HCT116 (cell line): ENCODE results near the gene SYCP2. TPM values are rescaled to one million over a fixed set of nuclear protein-coding genes. Genes with fewer than 3 reads are reported as not detected.

Experiments
- ATAC-seq: fragments of 200-7000 bp; cut with Tn5 transposase; 2 replicates; pipeline ENCODE4 v1.9.1; 2020; ENCODE audit warnings: mild to moderate bottlenecking, moderate library complexity
- BruUV-seq: library from RNA; stranded (reverse); fragments of 400-500 nt; replicated peaks from 2 replicates; lab custom pipeline; 2021; lab: Mats Ljungman, UMichigan
- CTCF ChIA-PET: fragments of 300-600 bp; sonication (Branson Sonifier 250); formaldehyde crosslinking; loops from one replicate; lab custom pipeline; 2021; ENCODE audit warnings: antibody characterized with exemption; lab: Charles Lee
- POLR2A ChIA-PET: fragments of 300-600, 350-600 bp; sonication (Branson Sonifier 250); formaldehyde crosslinking; loops from one replicate; lab custom pipeline; 2021; ENCODE audit warnings: antibody characterized with exemption; lab: Charles Lee
- RAD21 ChIA-PET, 2 experiments: fragments of 300-600 bp; sonication (Branson Sonifier 250); formaldehyde crosslinking; loops; one replicate each; lab custom pipeline; 2023; ENCODE audit warnings: low total read pairs in 2 of 2; ENCODE audit not compliant: uncharacterized antibody in 2 of 2, unreplicated experiment in 2 of 2, low non-redundant PET in 1 of 2; lab: Charles Lee
- DNase-seq: peaks from one replicate; pipeline ENCODE4 v3.0.0-alpha.2; 2010; ENCODE audit warnings: low read depth, low spot score
- H2AFZ ChIP-seq: fragments of 200-600 bp; shearing (Covaris generic), sonication (generic); 2 replicates; pipeline ENCODE4 v1.6.1; 2017; ENCODE audit warnings: low read depth, mixed run types, mixed read lengths, antibody characterized with exemption, low read length; ENCODE audit not compliant: poor library complexity, severe bottlenecking
- H3K27ac ChIP-seq: 2 replicates; pipeline ENCODE4 v1.5.1; 2012; ENCODE audit warnings: low read depth, low read length
- H3K27me3 ChIP-seq: fragments of 200-600 bp; sonication (generic); 2 replicates; pipeline ENCODE4 v1.6.1; 2016; ENCODE audit warnings: mixed run types, low read length, mixed read lengths; ENCODE audit not compliant: insufficient read depth
- H3K36me3 ChIP-seq, 2 experiments: fragments of 200-500 bp in 1 of 2; fragments of 200-600 bp in 1 of 2; sonication (Bioruptor generic) in 1 of 2; sonication (generic) in 1 of 2; 2 replicates each; pipeline versions ENCODE4 v1.5.1 to v1.6.1; 2014 to 2016; ENCODE audit warnings: low read length in 2 of 2, inconsistent platforms in 1 of 2, mixed read lengths in 1 of 2, mixed run types in 1 of 2; ENCODE audit not compliant: insufficient read depth in 2 of 2, control insufficient read depth in 1 of 2
- H3K4me1 ChIP-seq, 2 experiments: fragments of 200-600 bp in 1 of 2; sonication (generic) in 1 of 2; 2 replicates each; pipeline versions ENCODE4 v1.5.1 to v1.6.1; 2012 to 2017; ENCODE audit warnings: low read length in 2 of 2, inconsistent platforms in 1 of 2, mild to moderate bottlenecking in 1 of 2, mixed read lengths in 1 of 2, mixed run types in 1 of 2, moderate library complexity in 1 of 2; ENCODE audit not compliant: insufficient read depth in 2 of 2, control insufficient read depth in 1 of 2
- H3K4me2 ChIP-seq: fragments of 200-600 bp; sonication (generic); 2 replicates; pipeline ENCODE4 v1.6.1; 2017; ENCODE audit warnings: mixed run types, low read length, mixed read lengths
- H3K4me3 ChIP-seq, 2 experiments: fragments of 200-600 bp in 1 of 2; sonication (generic) in 1 of 2; replicated peaks in 1 of 2; 2 replicates each; pipeline ENCODE4 v1.5.1; 2011 to 2016; ENCODE audit warnings: low read length in 2 of 2, control low read depth in 1 of 2, low read depth in 1 of 2, mild to moderate bottlenecking in 1 of 2, mixed read lengths in 1 of 2, mixed run types in 1 of 2
- H3K79me2 ChIP-seq: fragments of 200-600 bp; sonication (generic); 2 replicates; pipeline ENCODE4 v1.6.1; 2017; ENCODE audit warnings: mild to moderate bottlenecking, mixed run types, low read length, moderate library complexity, mixed read lengths; ENCODE audit not compliant: insufficient read depth
- H3K9ac ChIP-seq: fragments of 200-600 bp; sonication (generic); 2 replicates; pipeline ENCODE4 v1.6.1; 2016; ENCODE audit warnings: low read length, mixed read lengths
- H3K9me2 ChIP-seq: fragments of 200-600 bp; sonication (generic), shearing (Covaris generic); 2 replicates; pipeline ENCODE4 v1.6.1; 2017; ENCODE audit warnings: mixed run types, mild to moderate bottlenecking, moderate library complexity; ENCODE audit not compliant: insufficient read depth
- H3K9me3 ChIP-seq, 2 experiments: fragments of 200-500 bp in 1 of 2; fragments of 200-600 bp in 1 of 2; sonication (Bioruptor generic) in 1 of 2; sonication (generic) in 1 of 2; 2 replicates each; pipeline ENCODE4 v1.6.1; 2014 to 2017; ENCODE audit warnings: low read length in 2 of 2, mixed read lengths in 2 of 2, inconsistent platforms in 1 of 2, low read depth in 1 of 2, mild to moderate bottlenecking in 1 of 2, mixed run types in 1 of 2, moderate library complexity in 1 of 2; ENCODE audit not compliant: control insufficient read depth in 1 of 2, insufficient read depth in 1 of 2
- H4K20me1 ChIP-seq: fragments of 200-600 bp; sonication (generic), shearing (Covaris generic); 2 replicates; pipeline ENCODE4 v1.6.1; 2017; ENCODE audit warnings: mixed run types, mild to moderate bottlenecking, moderate library complexity; ENCODE audit not compliant: insufficient read depth
- CEBPB ChIP-seq: IDR thresholded peaks from 2 replicates; pipeline ENCODE4 v1.6.1; 2012; ENCODE audit warnings: low read depth
- CTCF ChIP-seq, 3 experiments: fragments of 200-600 bp in 1 of 3; sonication (generic) in 1 of 3; IDR thresholded peaks in 2 of 3; conservative IDR thresholded peaks in 1 of 3; 2 replicates each; pipeline ENCODE4 v1.5.1; 2012 to 2017; ENCODE audit warnings: low read depth in 2 of 3, low read length in 2 of 3, antibody characterized with exemption in 1 of 3, borderline replicate concordance in 1 of 3, control low read depth in 1 of 3, mild to moderate bottlenecking in 1 of 3, mixed read lengths in 1 of 3, mixed run types in 1 of 3, moderate library complexity in 1 of 3; ENCODE audit not compliant: insufficient read depth in 1 of 3
- ELF1 ChIP-seq: IDR thresholded peaks from 2 replicates; pipeline ENCODE4 v1.6.1; 2012; ENCODE audit warnings: low read depth, borderline replicate concordance
- EZH2 ChIP-seq: fragments of 200-600 bp; sonication (generic); IDR thresholded peaks from 2 replicates; pipeline ENCODE4 v1.6.1; 2017; ENCODE audit warnings: antibody characterized with exemption, mixed run types
- EZH2phosphoT487 ChIP-seq: fragments of 200-600 bp; IDR thresholded peaks from 2 replicates; pipeline ENCODE4 v1.6.1; 2018; ENCODE audit warnings: antibody characterized with exemption, borderline replicate concordance
- FOSL1 ChIP-seq: IDR thresholded peaks from 2 replicates; pipeline ENCODE4 v1.6.1; 2012; ENCODE audit warnings: low read depth
- JUND ChIP-seq: IDR thresholded peaks from 2 replicates; pipeline ENCODE4 v1.6.1; 2012
- MAX ChIP-seq: IDR thresholded peaks from 2 replicates; pipeline ENCODE4 v1.6.1; 2012
- POLR2A ChIP-seq: IDR thresholded peaks from 2 replicates; pipeline ENCODE4 v1.7.0; 2011; ENCODE audit warnings: borderline replicate concordance; ENCODE audit not compliant: insufficient read depth, insufficient read length; ENCODE audit errors: extremely low read depth
- POLR2AphosphoS5 ChIP-seq: IDR thresholded peaks from 2 replicates; pipeline ENCODE4 v1.6.1; 2011; ENCODE audit warnings: mild to moderate bottlenecking, low read depth, low read length, moderate library complexity
- RAD21 ChIP-seq: IDR thresholded peaks from 2 replicates; pipeline ENCODE4 v1.6.1; 2012; ENCODE audit warnings: low read depth, mild to moderate bottlenecking
- REST ChIP-seq: IDR thresholded peaks from 2 replicates; pipeline ENCODE4 v1.6.1; 2012; ENCODE audit warnings: low read depth
- SIN3A ChIP-seq: IDR thresholded peaks from 2 replicates; pipeline ENCODE4 v1.6.1; 2012; ENCODE audit warnings: low read depth
- SRF ChIP-seq: IDR thresholded peaks from 2 replicates; pipeline ENCODE4 v1.6.1; 2012; ENCODE audit warnings: low read depth
- YY1 ChIP-seq: IDR thresholded peaks from 2 replicates; pipeline ENCODE4 v1.6.1; 2011; ENCODE audit warnings: low read length, low read depth, moderate library complexity, mild to moderate bottlenecking; ENCODE audit not compliant: insufficient replicate concordance; ENCODE audit errors: extremely low read depth
- ZNF274 ChIP-seq: fragments of 200-500 bp; sonication (Bioruptor generic); IDR thresholded peaks from 2 replicates; pipeline ENCODE4 v1.6.1; 2014; ENCODE audit warnings: mild to moderate bottlenecking, low read depth, low read length, inconsistent platforms
- intact Hi-C: fragments of 100-400 bp; cut with micrococcal nuclease; formaldehyde crosslinking; loops from 2 replicates; pipeline ENCODE4 v1.10.0; 2022
- total RNA-seq: library from RNA; stranded (reverse); gene quantifications from one replicate; pipeline ENCODE4 v1.2.1, GENCODE V29; 2021; ENCODE audit not compliant: unreplicated experiment
- TF ChIP-seq, protein P1 (sequence below): IDR thresholded peaks from 2 replicates; pipeline ENCODE4 v1.6.1; 2011; ENCODE audit warnings: mild to moderate bottlenecking, low read length, moderate library complexity; ENCODE audit not compliant: insufficient replicate concordance; ENCODE audit errors: extremely low read depth

SYCP2 gene
- total RNA-seq, 1 experiment from 2014 or later: 0.59 TPM

DNA sequence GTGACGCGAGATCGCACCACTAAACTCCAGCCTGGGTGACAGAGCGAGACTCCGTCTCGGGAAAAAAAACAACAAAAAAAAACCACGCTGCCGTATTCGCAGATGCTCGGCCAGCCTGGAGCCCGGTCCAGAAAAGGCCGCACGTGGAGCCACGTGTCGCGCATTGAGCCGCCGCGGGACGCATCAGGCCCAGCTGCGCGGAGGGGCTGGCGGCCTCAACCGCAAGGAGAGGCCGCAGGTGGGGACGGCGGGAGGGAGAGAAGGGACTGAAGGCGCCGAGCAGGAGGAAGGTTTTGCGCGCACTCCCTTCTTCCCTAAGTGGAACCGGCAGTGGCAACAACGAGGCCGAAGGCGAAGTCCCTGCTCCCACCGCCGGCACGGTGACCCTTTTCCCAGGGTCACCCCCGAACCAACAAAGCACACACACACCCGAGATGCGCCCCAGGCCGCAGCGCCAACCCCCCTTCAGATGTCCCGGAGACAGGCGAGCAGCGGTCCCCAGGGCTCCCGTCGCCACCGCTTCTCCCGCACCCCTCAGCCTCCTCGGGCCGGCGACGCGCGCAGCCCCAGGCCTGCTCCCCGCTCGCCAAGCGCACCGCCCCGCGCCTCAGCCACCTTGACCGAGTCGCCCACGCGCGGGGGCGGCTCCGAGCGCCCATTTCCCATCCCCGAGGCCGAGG lies 681 bp downstream of the SYCP2 start:
- DNase-seq: no peak
- no peak overlapping the region for H3K4me3 ChIP-seq
- no peaks in the 10 kb centered on the region for H3K9me2 ChIP-seq
- H4K20me1 ChIP-seq: no peaks in the 10 kb centered on the region
- H3K27ac ChIP-seq: no peak overlapping the region
- ChIA-PET POLR2A (interaction anchor here (1.5 kb wide), 1 partner anchor 7 kb away, joined by 4 read pairs; the partner anchor contains the start of genes FAM217B and PPP1R3D), CTCF (interaction anchor here (1.6 to 2.4 kb wide), 2 partner anchors 10 to 38 kb away, joined by 4 to 10 read pairs; no protein-coding TSS in a partner anchor), RAD21 (no interaction called here)
- no peaks in the 10 kb centered on the region for H3K9me3 ChIP-seq
- H3K4me2 ChIP-seq: no peak overlapping the region
- H3K4me1 ChIP-seq: peaks cover 2 to 8% of the 10 kb centered on the region in 2 experiments; a peak in 3 of 4 replicates
- H3K9ac ChIP-seq: no peak overlapping the region
- intact Hi-C loops: no loop called here
- H2AFZ ChIP-seq: no peak overlapping the region
- H3K36me3 ChIP-seq: no peaks in the 10 kb centered on the region
- H3K27me3 ChIP-seq: peaks cover 2% of the 10 kb centered on the region; the same call in 1 of the 2 replicates
- no peaks in the 10 kb centered on the region for H3K79me2 ChIP-seq
- TF ChIP-seq SIN3A: no peak
- no peak for TF ChIP-seq SRF
- TF ChIP-seq CEBPB: no peak
- no peak for TF ChIP-seq EZH2
- no peak for TF ChIP-seq ZNF274
- TF ChIP-seq MAX: no peak
- no peak for TF ChIP-seq POLR2AphosphoS5
- no peak for TF ChIP-seq POLR2A
- TF ChIP-seq RAD21: no peak
- no peak for TF ChIP-seq CTCF (IDR thresholded peaks at IDR 0.05 in 2 of 3, conservative IDR thresholded peaks at IDR 0.05 in 1 of 3; ENCODE audit: borderline replicate concordance in 1 of 3, insufficient read depth in 1 of 3, low read depth in 2 of 3, low read length in 2 of 3)
- TF ChIP-seq REST: no peak
- TF ChIP-seq FOSL1: no peak
- TF ChIP-seq, protein P1, sequence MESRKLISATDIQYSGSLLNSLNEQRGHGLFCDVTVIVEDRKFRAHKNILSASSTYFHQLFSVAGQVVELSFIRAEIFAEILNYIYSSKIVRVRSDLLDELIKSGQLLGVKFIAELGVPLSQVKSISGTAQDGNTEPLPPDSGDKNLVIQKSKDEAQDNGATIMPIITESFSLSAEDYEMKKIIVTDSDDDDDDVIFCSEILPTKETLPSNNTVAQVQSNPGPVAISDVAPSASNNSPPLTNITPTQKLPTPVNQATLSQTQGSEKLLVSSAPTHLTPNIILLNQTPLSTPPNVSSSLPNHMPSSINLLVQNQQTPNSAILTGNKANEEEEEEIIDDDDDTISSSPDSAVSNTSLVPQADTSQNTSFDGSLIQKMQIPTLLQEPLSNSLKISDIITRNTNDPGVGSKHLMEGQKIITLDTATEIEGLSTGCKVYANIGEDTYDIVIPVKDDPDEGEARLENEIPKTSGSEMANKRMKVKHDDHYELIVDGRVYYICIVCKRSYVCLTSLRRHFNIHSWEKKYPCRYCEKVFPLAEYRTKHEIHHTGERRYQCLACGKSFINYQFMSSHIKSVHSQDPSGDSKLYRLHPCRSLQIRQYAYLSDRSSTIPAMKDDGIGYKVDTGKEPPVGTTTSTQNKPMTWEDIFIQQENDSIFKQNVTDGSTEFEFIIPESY: no peak
- TF ChIP-seq YY1: no peak
- TF ChIP-seq EZH2phosphoT487: no peak
- TF ChIP-seq JUND: no peak
- no peak for TF ChIP-seq ELF1
- TF ChIP-seq, all 23 proteins: peak for 0
- BruUV-seq: no TSS peak
- no peak for ATAC-seq
